Subcutaneous adipose tissue (tissue), 4 donors: Measurements from ENCODE around the gene NELFB. TPM values are rescaled to one million over a fixed set of nuclear protein-coding genes. Genes with fewer than 3 reads are reported as not detected.

ENCODE experiments used
- CTCF ChIP-seq: fragments of 450-650 bp; IDR thresholded peaks from one replicate; pipeline ENCODE4 v1.5.1; 2016; ENCODE audit warnings: low read depth, mild to moderate bottlenecking, control low read depth, antibody characterized with exemption, moderate library complexity
- total RNA-seq, 4 donors: library from RNA; depleted of rRNA; stranded (reverse); fragments of >200 nt; gene quantifications; one replicate each; pipeline ENCODE4 v1.1.0, GENCODE V29; 2016

NELFB gene
- total RNA-seq, 4 donors from 2014 or later, result 19.4 to 37.0 (median 30.8) TPM

GRCh38 chr9:137262909-137263285 is 7.8 kb downstream of the NELFB start:
- TF ChIP-seq CTCF, result no peak

- no peak for TF ChIP-seq CTCF
Observed at GRCh38 chr9:137263506-137263905, 8.4 kb downstream of the NELFB start.

- no peak for TF ChIP-seq CTCF
Observed at GRCh38 chr9:137264067-137264466, 8.9 kb downstream of the NELFB start.

DNA sequence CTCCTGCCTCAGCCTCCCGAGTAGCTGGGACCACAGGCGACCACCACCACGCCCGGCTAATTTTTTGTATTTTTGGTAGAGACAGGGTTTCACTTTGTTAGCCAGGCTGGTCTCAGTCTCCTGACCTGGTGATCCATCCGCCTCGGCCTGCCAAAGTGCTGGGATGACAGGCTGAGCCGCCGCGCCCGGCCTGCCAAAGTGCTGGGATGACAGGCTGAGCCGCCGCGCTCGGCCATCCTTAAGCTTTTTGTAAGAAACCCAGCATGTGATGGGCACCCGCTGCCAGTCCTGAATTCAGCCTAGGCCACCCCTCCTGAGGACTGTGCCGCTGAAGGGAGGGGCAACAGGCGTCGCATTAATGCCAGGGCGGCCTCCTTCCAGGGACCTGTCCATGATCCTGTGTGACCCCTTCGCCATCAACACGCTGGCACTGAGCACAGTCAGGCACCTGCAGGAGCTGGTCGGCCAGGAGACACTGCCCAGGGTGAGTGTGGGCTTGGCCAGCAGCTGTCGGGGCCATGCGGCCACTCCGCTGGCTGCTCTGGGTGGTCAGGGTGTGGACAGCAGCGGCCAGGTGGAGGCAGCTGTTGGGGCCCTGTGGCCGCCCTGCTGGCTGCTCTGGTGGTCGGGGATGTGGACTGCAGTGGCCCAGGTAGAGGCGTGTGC is 10.5 kb downstream of the NELFB start:
- TF ChIP-seq CTCF, result no peak

GRCh38 chr9:137266162-137266527 is 11.0 kb downstream of the NELFB start:
- TF ChIP-seq CTCF, result no peak

GRCh38 chr9:137266585-137267453 is 11.7 kb downstream of the NELFB start:
- no peak for TF ChIP-seq CTCF

- TF ChIP-seq CTCF, result no peak
Observed at GRCh38 chr9:137267933-137268355, 12.8 kb downstream of the NELFB start.
